Erythroblast (primary cell): Measurements from ENCODE around the gene DLL4.

Experiments used
- GATA1 ChIP-seq: IDR thresholded peaks from 2 replicates; pipeline ENCODE4 v1.6.1; 2011; ENCODE audit warnings: low read depth, mild to moderate bottlenecking, control low read depth, low read length, moderate library complexity
- POLR2A ChIP-seq: IDR thresholded peaks from 2 replicates; pipeline ENCODE4 v1.6.1; 2011; ENCODE audit warnings: mild to moderate bottlenecking, low read length

GRCh38 chr15:40932156-40932555 is 3.0 kb downstream of the DLL4 start:
- TF ChIP-seq POLR2A = no peak
- TF ChIP-seq GATA1 = no peak
